Measurements from ENCODE around the gene SOD3. TPM values are rescaled to one million over a fixed set of nuclear protein-coding genes. Genes with fewer than 3 reads are reported as not detected.

SOD3 gene
- total RNA-seq (100 to 1,000 TPM in 2 of 4 donors, 10 to 100 TPM in 2; 45.3 to 164 (median 95.4) TPM), polyA plus RNA-seq (10 to 100 TPM in 1 of 3 donors, 1 to 10 TPM in 2; 3.2 to 28.9 (median 9.6) TPM)

DNA sequence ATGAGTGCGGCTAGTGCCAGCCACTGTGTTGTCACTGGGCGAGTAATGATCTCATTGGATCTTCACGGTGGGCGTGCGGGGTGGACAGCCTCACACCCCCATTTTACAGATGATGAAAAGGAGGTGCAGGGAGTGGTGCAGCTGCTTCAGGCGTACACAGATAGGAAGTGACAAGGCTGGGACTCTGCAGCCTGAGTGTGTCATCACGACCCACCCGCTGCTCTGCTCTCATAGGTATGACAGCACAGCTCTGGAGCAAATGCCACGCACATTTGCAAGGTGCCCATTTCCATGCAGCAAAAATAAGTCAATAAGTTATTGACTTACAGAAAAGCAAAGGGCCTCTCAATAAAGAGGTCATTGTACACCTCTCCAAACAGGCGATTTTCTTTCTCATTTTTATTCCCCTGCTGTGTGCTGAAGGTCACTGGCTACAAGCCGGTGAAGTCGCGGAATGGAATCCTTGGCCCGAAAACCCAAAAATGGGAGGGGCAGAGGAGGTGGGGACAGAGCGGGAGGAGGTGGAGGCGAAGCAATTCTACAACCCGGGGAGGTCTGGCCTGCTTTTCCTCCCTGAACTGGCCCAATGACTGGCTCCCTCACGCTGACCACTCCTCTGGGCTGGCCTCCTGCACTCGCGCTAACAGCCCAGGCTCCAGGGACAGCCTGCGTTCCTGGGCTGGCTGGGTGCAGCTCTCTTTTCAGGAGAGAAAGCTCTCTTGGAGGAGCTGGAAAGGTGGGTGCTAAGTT lies at the start of gene SOD3:
Gene SOD3, plus strand, starts transcription at position 658 of the 750 bp plus-strand sequence. CDS start 3,949 bp downstream, outside the sequence.
- WGBS, 2 donors, result 19 to 53% methylated on average over 21 of the region's 21 CpGs
- Histone ChIP-seq H3K27me3 (peaks cover 0 to 9% (median 0%) of the 10 kb centered on the region in 3 donors), H3K4me1 (peaks cover 0 to 42% (median 31%) of the 10 kb centered on the region in 4 donors), H3K4me3 (peak within 1 kb of the TSS; percentile 5 to 47 (median 37)), H3K9me3 (no peaks in the 10 kb centered on the region), H3K36me3 (no peaks in the 10 kb centered on the region), H3K27ac (peak within 1 kb of the TSS; percentile 80 to 89 (median 86))
- TF ChIP-seq POLR2AphosphoS5 (IDR thresholded peaks at IDR 0.05) (peak; percentile 76 to 89 (median 86)), CTCF (IDR thresholded peaks at IDR 0.05) (no peak), POLR2A (IDR thresholded peaks at IDR 0.05) (peak in 1 of 2 donors; percentile 69), EP300 (IDR thresholded peaks at IDR 0.05) (no peak)
- intact Hi-C loops (cut with DNase I), result loop anchor here (5.0 to 10.0 kb wide), 4 partner anchors 117 to 440 kb away; partner anchors contain the start of genes CCDC149, DHX15 and PI4K2B
- peak; percentile 95 for DNase-seq

DNA sequence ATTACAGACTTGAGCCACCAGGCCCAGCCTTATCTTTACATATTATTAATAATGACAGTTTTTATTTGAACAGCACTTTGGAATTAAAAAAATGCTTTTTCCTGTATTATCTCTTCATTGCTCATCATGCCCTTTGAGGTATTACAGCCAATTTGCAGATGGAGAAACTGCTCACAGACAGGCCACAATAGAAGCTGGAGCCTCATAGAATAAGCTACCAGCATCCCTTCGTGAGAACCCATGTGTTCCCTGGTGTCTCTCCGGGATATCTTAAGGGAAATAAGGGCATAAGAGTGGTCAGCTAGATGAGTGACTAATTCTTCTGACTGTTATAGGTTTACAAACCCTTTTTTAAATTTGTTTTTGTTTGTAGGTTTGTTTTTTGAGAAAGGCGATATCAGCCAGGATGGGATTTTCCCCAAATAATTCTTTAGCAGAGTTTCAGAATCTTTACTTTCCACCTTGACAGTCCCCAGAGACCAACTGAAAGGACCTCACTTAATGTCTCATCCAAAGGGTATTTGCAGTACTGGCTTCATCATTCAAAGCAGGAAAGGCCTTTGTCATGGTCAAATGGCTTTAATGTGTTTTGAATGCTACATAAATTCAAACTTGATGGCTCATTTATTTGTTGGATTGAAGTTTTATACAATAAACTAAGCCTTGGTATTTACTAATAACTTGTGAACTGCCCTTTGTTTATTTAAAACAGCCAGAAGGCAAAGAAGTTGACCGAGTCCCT lies 48.0 kb upstream of the SOD3 start:
- intact Hi-C loops (cut with DNase I), result no loop called here
- WGBS, 2 donors, result 86 to 87% methylated on average over 4 of the region's 4 CpGs
- Histone ChIP-seq H3K27ac (no peak overlapping the region), H3K4me1 (peaks cover 0 to 31% (median 18%) of the 10 kb centered on the region in 4 donors), H3K4me3 (no peak overlapping the region), H3K27me3 (no peaks in the 10 kb centered on the region), H3K36me3 (no peaks in the 10 kb centered on the region), H3K9me3 (no peaks in the 10 kb centered on the region)
- DNase-seq, result no peak
- TF ChIP-seq EP300 (IDR thresholded peaks at IDR 0.05), result no peak
- TF ChIP-seq POLR2A (IDR thresholded peaks at IDR 0.05), result no peak
- TF ChIP-seq CTCF (IDR thresholded peaks at IDR 0.05), result no peak
- TF ChIP-seq POLR2AphosphoS5 (IDR thresholded peaks at IDR 0.05), result no peak

DNA sequence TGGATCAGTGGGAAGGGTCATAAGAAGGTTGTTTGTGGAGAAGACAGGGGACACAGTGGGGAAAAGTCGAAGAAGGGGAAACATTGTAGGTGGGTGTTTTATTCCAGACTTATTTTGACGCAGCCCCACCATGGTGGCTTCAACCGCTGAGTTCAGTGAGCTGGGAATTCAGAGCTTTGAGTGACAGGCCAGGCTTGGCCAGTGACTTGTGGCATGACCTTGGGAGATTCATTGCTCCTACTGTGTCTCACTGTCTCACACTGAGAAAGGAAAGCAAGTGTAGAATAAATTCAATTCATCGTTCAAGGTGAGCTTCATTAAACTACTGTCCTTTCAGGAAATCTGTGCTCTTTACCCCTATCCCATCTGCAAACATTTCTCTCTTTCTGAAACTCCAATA lies 47.4 kb upstream of the SOD3 start:
- TF ChIP-seq CTCF (IDR thresholded peaks at IDR 0.05), result no peak
- no peak for TF ChIP-seq POLR2A (IDR thresholded peaks at IDR 0.05)
- TF ChIP-seq EP300 (IDR thresholded peaks at IDR 0.05), result no peak
- no peak for TF ChIP-seq POLR2AphosphoS5 (IDR thresholded peaks at IDR 0.05)
- H3K9me3 ChIP-seq, result no peaks in the 10 kb centered on the region
- H3K27me3 ChIP-seq, result no peaks in the 10 kb centered on the region
- H3K4me1 ChIP-seq, result peaks cover 0 to 26% (median 14%) of the 10 kb centered on the region in 4 donors
- 89 to 91% methylated on average over 4 of the region's 4 CpGs for WGBS, 2 donors
- no peak overlapping the region for H3K27ac ChIP-seq
- no peak for DNase-seq
- no peak overlapping the region for H3K4me3 ChIP-seq
- no peaks in the 10 kb centered on the region for H3K36me3 ChIP-seq
- intact Hi-C loops (cut with DNase I), result no loop called here

- Histone ChIP-seq H3K36me3 (no peaks in the 10 kb centered on the region), H3K4me1 (peaks cover 0 to 18% (median 8%) of the 10 kb centered on the region in 4 donors), H3K27ac (no peak overlapping the region), H3K4me3 (no peak overlapping the region), H3K27me3 (no peaks in the 10 kb centered on the region), H3K9me3 (no peaks in the 10 kb centered on the region)
- DNase-seq, result no peak
- 80 to 87% methylated on average over 10 of the region's 10 CpGs for WGBS, 2 donors
- intact Hi-C loops (cut with DNase I), result no loop called here
- TF ChIP-seq POLR2AphosphoS5 (IDR thresholded peaks at IDR 0.05), result no peak
- TF ChIP-seq EP300 (IDR thresholded peaks at IDR 0.05), result no peak
- no peak for TF ChIP-seq POLR2A (IDR thresholded peaks at IDR 0.05)
- TF ChIP-seq CTCF (IDR thresholded peaks at IDR 0.05), result no peak
These were observed 46.5 kb upstream of the SOD3 start for GRCh38 chr4:24748758-24749350.

Measured in sigmoid colon (tissue), 7 donors.